H1 (cell line): ENCODE data around the gene ANK2. TPM values are rescaled to one million over a fixed set of nuclear protein-coding genes. Genes with fewer than 3 reads are reported as not detected.

Experiments used
- E2F6 ChIP-seq: IDR thresholded peaks from 2 replicates; pipeline ENCODE4 v1.6.1; 2012; ENCODE audit warnings: inconsistent platforms
- KDM4A ChIP-seq: IDR thresholded peaks from one replicate; pipeline ENCODE4 v1.7.1; 2012; ENCODE audit warnings: low read depth, mild to moderate bottlenecking, moderate library complexity, low read length, inconsistent platforms; ENCODE audit not compliant: severe bottlenecking
- SIX5 ChIP-seq: IDR thresholded peaks from 2 replicates; pipeline ENCODE4 v1.6.1; 2011; ENCODE audit warnings: mild to moderate bottlenecking, low read depth, low read length
- polyA plus RNA-seq, 7 experiments: library from polyadenylated mRNA; depleted of rRNA in 3 of 7; stranded (reverse) in 5 of 7; unstranded in 2 of 7; fragments of >200 nt in 5 of 7; fragments of 200-250 nt in 2 of 7; gene quantifications; 1 replicate in 5 of 7; 2 replicates in 1 of 7; 4 replicates in 1 of 7; pipeline versions ENCODE4 v1.2.1 to v1.2.3, GENCODE V29; 2011 to 2013; ENCODE audit warnings: missing spikeins in 2 of 7, mixed read lengths in 2 of 7
- total RNA-seq: library from RNA; stranded (reverse); fragmentation: NEBNext Ultra II Directional; extraction: Animal tissue kit (Norgen Biotek cat#: 25700); gene quantifications from 2 replicates; pipeline ENCODE4 v1.2.1, GENCODE V29; 2021

Gene ANK2
- total and polyA plus RNA-seq, 2 of the 8 experiments (the other 6 are each of a cell fraction or from before 2014, with no cell fraction given): 14.2 to 35.1 TPM

- TF ChIP-seq E2F6 (no peak), KDM4A (no peak), SIX5 (no peak)
Observed at GRCh38 chr4:113327494-113327893, 278.0 kb downstream of the ANK2 start (continued).
